Neural cell (in vitro differentiated cells): ENCODE data around the gene TUT1. TPM values are rescaled to one million over a fixed set of nuclear protein-coding genes. Genes with fewer than 3 reads are reported as not detected.
"Not testable (repeated sequence)": the region's sequence is repeated elsewhere in the genome, so short reads cannot be mapped to it uniquely, and the experiment has no call there.

Experiments
- H2AFZ ChIP-seq: fragments of 200-600, 300-800 bp; sonication (generic), shearing (Covaris generic); 2 replicates; pipeline ENCODE4 v1.6.0; 2014; ENCODE audit warnings: low read depth, mild to moderate bottlenecking, antibody characterized with exemption, low read length, moderate library complexity
- H3F3A ChIP-seq: fragments of 200-600 bp; shearing (Covaris generic); 2 replicates; pipeline ENCODE4 v1.6.1; 2016; ENCODE audit warnings: mild to moderate bottlenecking, moderate library complexity, mixed read lengths, antibody characterized with exemption, low read length; ENCODE audit not compliant: insufficient read depth, poor library complexity, severe bottlenecking
- H3K27ac ChIP-seq: fragments of 200-600, 300-800 bp; sonication (generic), shearing (Covaris generic); 2 replicates; pipeline ENCODE4 v1.5.1; 2014; ENCODE audit warnings: mild to moderate bottlenecking, low read length, moderate library complexity
- H3K27me3 ChIP-seq: fragments of 300-800, 200-600 bp; sonication (generic), shearing (Covaris generic); 2 replicates; pipeline ENCODE4 v1.6.0; 2014; ENCODE audit warnings: mild to moderate bottlenecking, low read depth, low read length, moderate library complexity; ENCODE audit not compliant: insufficient read depth
- H3K36me3 ChIP-seq: fragments of 300-800, 200-600 bp; sonication (generic), shearing (Covaris generic); 2 replicates; pipeline ENCODE4 v1.5.1; 2014; ENCODE audit warnings: mild to moderate bottlenecking, antibody characterized with exemption, low read length, moderate library complexity; ENCODE audit not compliant: insufficient read depth
- H3K4me2 ChIP-seq: fragments of 300-800, 200-600 bp; sonication (generic), shearing (Covaris generic); 2 replicates; pipeline ENCODE4 v1.6.0; 2014; ENCODE audit warnings: mild to moderate bottlenecking, low read length
- H3K4me3 ChIP-seq: fragments of 300-800, 200-600 bp; sonication (generic), shearing (Covaris generic); 2 replicates; pipeline ENCODE4 v1.5.1; 2014; ENCODE audit warnings: mild to moderate bottlenecking, low read length, moderate library complexity
- H3K79me2 ChIP-seq: fragments of 200-600 bp; shearing (Covaris generic); replicated peaks from 2 replicates; pipeline ENCODE4 v1.6.0; 2014; ENCODE audit warnings: mild to moderate bottlenecking, low read length, moderate library complexity; ENCODE audit not compliant: insufficient read depth
- H3K9ac ChIP-seq: fragments of 300-800, 200-600 bp; sonication (generic), shearing (Covaris generic); 2 replicates; pipeline ENCODE4 v1.6.1; 2016; ENCODE audit warnings: mild to moderate bottlenecking, low read length, mixed read lengths
- H3K9me2 ChIP-seq: fragments of 200-600 bp; shearing (Covaris generic); 2 replicates; pipeline ENCODE4 v1.6.1; 2016; ENCODE audit warnings: mild to moderate bottlenecking, low read length, mixed read lengths; ENCODE audit not compliant: insufficient read depth
- H3K9me3 ChIP-seq: fragments of 200-600, 300-800 bp; sonication (generic), shearing (Covaris generic); 2 replicates; pipeline ENCODE4 v1.6.1; 2016; ENCODE audit warnings: mild to moderate bottlenecking, mixed run types, low read length, moderate library complexity, mixed read lengths
- H4K20me1 ChIP-seq: fragments of 200-600 bp; shearing (Covaris generic); 2 replicates; pipeline ENCODE4 v1.6.1; 2016; ENCODE audit warnings: mild to moderate bottlenecking, mixed run types; ENCODE audit not compliant: insufficient read depth
- EP300 ChIP-seq: fragments of 450-650 bp; conservative IDR thresholded peaks from 2 replicates; pipeline ENCODE4 v1.6.1; 2014; ENCODE audit warnings: antibody characterized with exemption, mild to moderate bottlenecking, moderate library complexity; ENCODE audit not compliant: poor library complexity, severe bottlenecking
- EZH2 ChIP-seq: fragments of 200-600, 300-800 bp; shearing (Covaris generic), sonication (generic); IDR thresholded peaks from 2 replicates; pipeline ENCODE4 v1.6.1; 2014; ENCODE audit warnings: antibody characterized with exemption, low read length, borderline replicate concordance, mild to moderate bottlenecking; ENCODE audit not compliant: insufficient read depth, poor library complexity, severe bottlenecking
- MXI1 ChIP-seq: fragments of 450-650 bp; conservative IDR thresholded peaks from 2 replicates; pipeline ENCODE4 v1.6.1; 2014; ENCODE audit warnings: antibody characterized with exemption, mild to moderate bottlenecking; ENCODE audit not compliant: poor library complexity, severe bottlenecking
- POLR2AphosphoS5 ChIP-seq: IDR thresholded peaks from 2 replicates; pipeline ENCODE4 v1.6.1; 2012
- RAD21 ChIP-seq: fragments of 450-650 bp; conservative IDR thresholded peaks from 2 replicates; pipeline ENCODE4 v1.6.1; 2014; ENCODE audit warnings: antibody characterized with exemption, mild to moderate bottlenecking, moderate library complexity
- SMC3 ChIP-seq: fragments of 450-650 bp; conservative IDR thresholded peaks from 2 replicates; pipeline ENCODE4 v1.6.1; 2014; ENCODE audit warnings: antibody characterized with exemption, mild to moderate bottlenecking, moderate library complexity; ENCODE audit not compliant: poor library complexity
- TAF1 ChIP-seq: IDR thresholded peaks from 2 replicates; pipeline ENCODE4 v1.6.1; 2012; ENCODE audit warnings: low read depth
- polyA plus RNA-seq: library from polyadenylated mRNA; depleted of rRNA; stranded (reverse); fragments of >200 nt; gene quantifications from 2 replicates; pipeline ENCODE4 v1.2.3, GENCODE V29; 2014
- TF ChIP-seq, protein P1 (sequence below): fragments of 450-650 bp; IDR thresholded peaks from 2 replicates; pipeline ENCODE4 v1.5.1; 2014; ENCODE audit warnings: antibody characterized with exemption, mild to moderate bottlenecking, moderate library complexity; ENCODE audit not compliant: poor library complexity, severe bottlenecking
- TF ChIP-seq, protein P2 (sequence below): IDR thresholded peaks from 2 replicates; pipeline ENCODE4 v1.6.1; 2012; ENCODE audit warnings: borderline replicate concordance

Gene TUT1
- polyA plus RNA-seq, 1 donor from 2014 or later: 17.8 TPM

DNA sequence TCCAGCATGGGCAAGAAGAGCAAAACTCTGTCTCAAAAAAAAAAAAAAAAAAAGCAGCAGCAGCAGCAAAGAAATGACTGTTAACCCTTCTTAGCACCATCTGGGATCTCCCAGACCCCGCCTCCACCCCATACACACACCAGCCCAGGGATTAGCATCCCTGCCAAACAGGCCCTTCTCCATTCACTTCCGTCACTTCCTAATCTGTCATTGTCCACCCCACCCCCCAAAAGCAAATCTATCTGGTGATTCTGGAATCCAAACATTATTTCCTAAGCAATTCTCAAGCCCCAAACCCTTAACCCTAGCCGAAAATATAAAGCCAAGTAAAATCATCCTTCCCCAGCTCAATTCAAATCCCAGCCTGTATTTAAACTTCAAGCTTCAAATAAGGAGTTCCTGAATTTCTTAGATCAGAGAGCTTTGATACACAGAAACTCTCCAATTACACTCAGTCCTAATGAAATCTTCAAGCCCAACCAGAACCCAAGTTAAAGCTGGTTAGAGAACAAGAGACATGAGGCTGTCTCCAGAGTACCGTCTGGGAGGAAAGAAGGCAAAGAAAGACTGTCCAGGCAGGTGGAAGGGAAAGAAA lies 38.7 kb downstream of the TUT1 start:
- Histone ChIP-seq H3F3A (no peaks in the 10 kb centered on the region), H3K79me2 (no peaks in the 10 kb centered on the region), H4K20me1 (no peaks in the 10 kb centered on the region), H2AFZ (no peak overlapping the region), H3K9me3 (no peaks in the 10 kb centered on the region), H3K36me3 (no peaks in the 10 kb centered on the region), H3K4me2 (peak overlapping the region; percentile 36), H3K27ac (peak overlapping the region; percentile 96), H3K9me2 (no peaks in the 10 kb centered on the region), H3K9ac (peak overlapping the region; percentile 64), H3K4me3 (peak overlapping the region; percentile 25), H3K27me3 (peaks cover 8% of the 10 kb centered on the region)
- TF ChIP-seq POLR2AphosphoS5 (no peak), EZH2 (no peak), SMC3 (no peak), EP300 (no peak), MXI1 (no peak), RAD21 (no peak), TAF1 (no peak)
- TF ChIP-seq, protein P1, sequence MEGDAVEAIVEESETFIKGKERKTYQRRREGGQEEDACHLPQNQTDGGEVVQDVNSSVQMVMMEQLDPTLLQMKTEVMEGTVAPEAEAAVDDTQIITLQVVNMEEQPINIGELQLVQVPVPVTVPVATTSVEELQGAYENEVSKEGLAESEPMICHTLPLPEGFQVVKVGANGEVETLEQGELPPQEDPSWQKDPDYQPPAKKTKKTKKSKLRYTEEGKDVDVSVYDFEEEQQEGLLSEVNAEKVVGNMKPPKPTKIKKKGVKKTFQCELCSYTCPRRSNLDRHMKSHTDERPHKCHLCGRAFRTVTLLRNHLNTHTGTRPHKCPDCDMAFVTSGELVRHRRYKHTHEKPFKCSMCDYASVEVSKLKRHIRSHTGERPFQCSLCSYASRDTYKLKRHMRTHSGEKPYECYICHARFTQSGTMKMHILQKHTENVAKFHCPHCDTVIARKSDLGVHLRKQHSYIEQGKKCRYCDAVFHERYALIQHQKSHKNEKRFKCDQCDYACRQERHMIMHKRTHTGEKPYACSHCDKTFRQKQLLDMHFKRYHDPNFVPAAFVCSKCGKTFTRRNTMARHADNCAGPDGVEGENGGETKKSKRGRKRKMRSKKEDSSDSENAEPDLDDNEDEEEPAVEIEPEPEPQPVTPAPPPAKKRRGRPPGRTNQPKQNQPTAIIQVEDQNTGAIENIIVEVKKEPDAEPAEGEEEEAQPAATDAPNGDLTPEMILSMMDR: no peak
- TF ChIP-seq, protein P2, sequence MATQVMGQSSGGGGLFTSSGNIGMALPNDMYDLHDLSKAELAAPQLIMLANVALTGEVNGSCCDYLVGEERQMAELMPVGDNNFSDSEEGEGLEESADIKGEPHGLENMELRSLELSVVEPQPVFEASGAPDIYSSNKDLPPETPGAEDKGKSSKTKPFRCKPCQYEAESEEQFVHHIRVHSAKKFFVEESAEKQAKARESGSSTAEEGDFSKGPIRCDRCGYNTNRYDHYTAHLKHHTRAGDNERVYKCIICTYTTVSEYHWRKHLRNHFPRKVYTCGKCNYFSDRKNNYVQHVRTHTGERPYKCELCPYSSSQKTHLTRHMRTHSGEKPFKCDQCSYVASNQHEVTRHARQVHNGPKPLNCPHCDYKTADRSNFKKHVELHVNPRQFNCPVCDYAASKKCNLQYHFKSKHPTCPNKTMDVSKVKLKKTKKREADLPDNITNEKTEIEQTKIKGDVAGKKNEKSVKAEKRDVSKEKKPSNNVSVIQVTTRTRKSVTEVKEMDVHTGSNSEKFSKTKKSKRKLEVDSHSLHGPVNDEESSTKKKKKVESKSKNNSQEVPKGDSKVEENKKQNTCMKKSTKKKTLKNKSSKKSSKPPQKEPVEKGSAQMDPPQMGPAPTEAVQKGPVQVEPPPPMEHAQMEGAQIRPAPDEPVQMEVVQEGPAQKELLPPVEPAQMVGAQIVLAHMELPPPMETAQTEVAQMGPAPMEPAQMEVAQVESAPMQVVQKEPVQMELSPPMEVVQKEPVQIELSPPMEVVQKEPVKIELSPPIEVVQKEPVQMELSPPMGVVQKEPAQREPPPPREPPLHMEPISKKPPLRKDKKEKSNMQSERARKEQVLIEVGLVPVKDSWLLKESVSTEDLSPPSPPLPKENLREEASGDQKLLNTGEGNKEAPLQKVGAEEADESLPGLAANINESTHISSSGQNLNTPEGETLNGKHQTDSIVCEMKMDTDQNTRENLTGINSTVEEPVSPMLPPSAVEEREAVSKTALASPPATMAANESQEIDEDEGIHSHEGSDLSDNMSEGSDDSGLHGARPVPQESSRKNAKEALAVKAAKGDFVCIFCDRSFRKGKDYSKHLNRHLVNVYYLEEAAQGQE: no peak

DNA sequence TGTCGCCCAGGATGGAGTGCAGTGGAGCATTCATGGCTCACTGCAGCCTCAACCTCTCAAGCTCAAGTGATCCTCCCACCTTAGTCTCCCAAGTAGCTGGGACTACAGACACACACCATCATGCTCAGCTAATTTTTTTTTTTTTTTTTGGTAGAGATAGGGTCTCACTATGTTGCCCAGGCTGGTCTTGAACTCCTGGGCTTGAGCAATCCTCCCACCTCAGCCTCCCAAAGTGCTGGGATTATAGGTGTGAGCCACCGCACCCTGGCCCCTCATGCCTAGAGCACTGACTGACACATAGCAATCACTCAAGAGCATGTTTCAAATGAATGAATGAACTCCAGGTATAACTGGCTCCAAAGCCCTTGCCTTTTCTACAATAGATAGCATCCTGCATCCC lies 40.8 kb downstream of the TUT1 start:
- H3K27me3 ChIP-seq: peaks cover 29% of the 10 kb centered on the region
- not testable (repeated sequence) for H3K79me2 ChIP-seq

More for the DNA sequence above, 40.8 kb downstream of the TUT1 start:
- H3K27ac ChIP-seq: peak overlapping the region; percentile 96
- H3K9me3 ChIP-seq, H2AFZ ChIP-seq, H3K36me3 ChIP-seq, H3K4me3 ChIP-seq, H3K4me2 ChIP-seq, H3K9me2 ChIP-seq, H3K9ac ChIP-seq, H3F3A ChIP-seq, H4K20me1 ChIP-seq: not testable (repeated sequence)
